Stimulated activated CD4-positive, alpha-beta T cell treated with anti-CD3 and anti-CD28 coated beads, TNF-alpha, amount 100 ng/mL, for 48 hours (primary cell): ENCODE data around the gene IL13RA1.
"Not testable (repeated sequence)": the region's sequence is repeated elsewhere in the genome, so short reads cannot be mapped to it uniquely, and the experiment has no call there.

ENCODE experiments used
- DNase-seq, 3 donors: peaks; one replicate each; pipeline ENCODE4 v3.0.0-alpha.2; 2020; ENCODE audit warnings: low read depth in 3 of 3

IL13RA1 gene

GRCh38 chrX:118780509-118780908, 53.1 kb downstream of the IL13RA1 start:
- no peak for DNase-seq

GRCh38 chrX:118780911-118781310, 53.5 kb downstream of the IL13RA1 start:
- DNase-seq, result no peak

- no peak for DNase-seq
Measured at GRCh38 chrX:118795528-118796280, 68.3 kb downstream of the IL13RA1 start.

GRCh38 chrX:118802857-118803256, 75.5 kb downstream of the IL13RA1 start:
- no peak for DNase-seq

GRCh38 chrX:118807151-118808017, 80.0 kb downstream of the IL13RA1 start:
- DNase-seq, result peak in 2 of 3 donors; percentile 4 to 31

GRCh38 chrX:118817257-118817656, 89.9 kb downstream of the IL13RA1 start:
- DNase-seq, result not testable (repeated sequence)

GRCh38 chrX:118823263-118824172, 96.1 kb downstream of the IL13RA1 start, which contains the start of gene ZCCHC12:
TSS of gene ZCCHC12 (plus strand) at chrX:118823824. CDS start at chrX:118825245, 1,421 bp downstream.
- DNase-seq, result peak in 1 of 3 donors; percentile 7

GRCh38 chrX:118824173-118824730, 96.8 kb downstream of the IL13RA1 start:
- DNase-seq, result no peak

- no peak for DNase-seq
Measured at GRCh38 chrX:118825227-118825626, 97.8 kb downstream of the IL13RA1 start.

- DNase-seq, result peak; percentile 34 to 57 (median 48)
Measured at GRCh38 chrX:118839334-118839958, 112.0 kb downstream of the IL13RA1 start.
